Liver (tissue), 9 donors: Measurements from ENCODE around the gene STPG4. TPM values are rescaled to one million over a fixed set of nuclear protein-coding genes. Genes with fewer than 3 reads are reported as not detected.
A peak's percentile ranks its signal among the peaks of the same experiment; 100 is the strongest.

Source experiments
- DNase-seq: peaks from one replicate; pipeline ENCODE4 v3.0.0-alpha.2; 2017; ENCODE audit warnings: low spot score
- H3K27ac ChIP-seq, 2 donors: one replicate each; pipeline ENCODE4 v1.7.0; 2013; ENCODE audit warnings: inconsistent platforms in 2 of 2, low read length in 2 of 2, control low read depth in 1 of 2, low read depth in 1 of 2, mild to moderate bottlenecking in 1 of 2
- H3K27me3 ChIP-seq, 4 donors: one replicate each; pipeline versions ENCODE4 v1.6.1 to v1.7.0; 2013; ENCODE audit warnings: low read length in 3 of 4, inconsistent platforms in 1 of 4, mild to moderate bottlenecking in 1 of 4, moderate library complexity in 1 of 4; ENCODE audit not compliant: control insufficient read depth in 4 of 4, insufficient read depth in 4 of 4
- H3K36me3 ChIP-seq, 4 donors: one replicate each; pipeline versions ENCODE4 v1.6.1 to v1.7.0; 2013; ENCODE audit warnings: low read length in 3 of 4, mild to moderate bottlenecking in 3 of 4, low read depth in 1 of 4, moderate library complexity in 1 of 4; ENCODE audit not compliant: control insufficient read depth in 4 of 4, insufficient read depth in 3 of 4
- H3K4me1 ChIP-seq, 4 donors: one replicate each; pipeline versions ENCODE4 v1.6.1 to v1.7.0; 2013; ENCODE audit warnings: low read length in 3 of 4, mild to moderate bottlenecking in 3 of 4, moderate library complexity in 1 of 4; ENCODE audit not compliant: control insufficient read depth in 4 of 4, insufficient read depth in 4 of 4
- H3K4me3 ChIP-seq, 3 donors: one replicate each; pipeline versions ENCODE4 v1.6.1 to v1.7.0; 2013; ENCODE audit warnings: low read length in 3 of 3, control low read depth in 1 of 3, low read depth in 1 of 3, mild to moderate bottlenecking in 1 of 3
- H3K9ac ChIP-seq, 2 donors: one replicate each; pipeline ENCODE4 v1.7.0; 2013; ENCODE audit warnings: low read length in 2 of 2, mild to moderate bottlenecking in 2 of 2, moderate library complexity in 2 of 2, control low read depth in 1 of 2, low read depth in 1 of 2
- H3K9me3 ChIP-seq, 4 donors: one replicate each; pipeline versions ENCODE4 v1.6.1 to v1.7.0; 2013; ENCODE audit warnings: low read length in 3 of 4; ENCODE audit not compliant: control insufficient read depth in 4 of 4
- EGR1 ChIP-seq, 2 donors: IDR thresholded peaks; 2 replicates each; pipeline ENCODE4 v1.6.1; 2016 to 2018; ENCODE audit warnings: antibody characterized with exemption in 2 of 2, low read depth in 2 of 2
- FOXA1 ChIP-seq: IDR thresholded peaks from 2 replicates; pipeline ENCODE4 v1.6.1; 2016; ENCODE audit warnings: antibody characterized with exemption
- FOXA2 ChIP-seq: IDR thresholded peaks from 2 replicates; pipeline ENCODE4 v1.6.1; 2016; ENCODE audit warnings: antibody characterized with exemption
- GABPA ChIP-seq, 2 donors: IDR thresholded peaks in 1 of 2; conservative IDR thresholded peaks in 1 of 2; 2 replicates each; pipeline ENCODE4 v1.6.1; 2016; ENCODE audit warnings: antibody characterized with exemption in 2 of 2, mild to moderate bottlenecking in 1 of 2, moderate library complexity in 1 of 2
- HNF4A ChIP-seq, 2 donors: conservative IDR thresholded peaks; 2 replicates each; pipeline ENCODE4 v1.6.1; 2016; ENCODE audit warnings: antibody characterized with exemption in 2 of 2, mild to moderate bottlenecking in 2 of 2
- HNF4G ChIP-seq: IDR thresholded peaks from 2 replicates; pipeline ENCODE4 v1.6.1; 2016; ENCODE audit warnings: antibody characterized with exemption
- JUND ChIP-seq, 2 donors: IDR thresholded peaks; 2 replicates each; pipeline ENCODE4 v1.6.1; 2016; ENCODE audit warnings: antibody characterized with exemption in 2 of 2
- NR2F2 ChIP-seq: IDR thresholded peaks from 2 replicates; pipeline ENCODE4 v1.6.1; 2016; ENCODE audit warnings: antibody characterized with exemption
- RAD21 ChIP-seq, 2 donors: IDR thresholded peaks; 2 replicates each; pipeline ENCODE4 v1.6.1; 2016; ENCODE audit warnings: antibody characterized with exemption in 2 of 2, mild to moderate bottlenecking in 2 of 2
- RXRA ChIP-seq, 2 donors: IDR thresholded peaks; 2 replicates each; pipeline ENCODE4 v1.6.1; 2017 to 2018; ENCODE audit warnings: antibody characterized with exemption in 2 of 2, mild to moderate bottlenecking in 1 of 2
- SP1 ChIP-seq: IDR thresholded peaks from 2 replicates; pipeline ENCODE4 v1.6.1; 2018; ENCODE audit warnings: antibody characterized with exemption, mild to moderate bottlenecking
- TAF1 ChIP-seq: conservative IDR thresholded peaks from 2 replicates; pipeline ENCODE4 v1.6.1; 2016; ENCODE audit warnings: antibody characterized with exemption, mild to moderate bottlenecking
- YY1 ChIP-seq: IDR thresholded peaks from 2 replicates; pipeline ENCODE4 v1.6.1; 2016; ENCODE audit warnings: antibody characterized with exemption, mild to moderate bottlenecking
- WGBS: extraction: QIAGEN DNeasy Blood & Tissue Kit; methylation state at CpG from one replicate; pipeline ENCODE4 v1.1.7; 2013; 5-methylcytosine and 5-hydroxymethylcytosine counted together
- polyA plus RNA-seq, 2 donors: library from polyadenylated mRNA; stranded (reverse) in 1 of 2; unstranded in 1 of 2; fragments of 200-250 nt in 1 of 2; fragments of >200 nt in 1 of 2; fragmentation: Nextera tagmentation in 1 of 2; extraction: Ambion mirVana in 1 of 2; gene quantifications; one replicate each; pipeline versions ENCODE4 v1.2.1 to v1.2.3, GENCODE V29; 2013 to 2015
- total RNA-seq, 2 donors: library from RNA; depleted of rRNA; stranded (reverse); fragments of >200 nt; gene quantifications; one replicate each; pipeline ENCODE4 v1.2.3, GENCODE V29; 2014
- TF ChIP-seq, protein P1 (sequence below): IDR thresholded peaks from 2 replicates; pipeline ENCODE4 v1.6.1; 2016; ENCODE audit warnings: antibody characterized with exemption
- TF ChIP-seq, protein P2 (sequence below): IDR thresholded peaks from 2 replicates; pipeline ENCODE4 v1.6.1; 2016; ENCODE audit warnings: antibody characterized with exemption, mild to moderate bottlenecking
- TF ChIP-seq, protein P3 (sequence below): IDR thresholded peaks from 2 replicates; pipeline ENCODE4 v1.6.1; 2016; ENCODE audit warnings: antibody characterized with exemption
- TF ChIP-seq, protein P4 (sequence below): IDR thresholded peaks from 2 replicates; pipeline ENCODE4 v1.6.1; 2016; ENCODE audit warnings: antibody characterized with exemption
- TF ChIP-seq, protein P5 (sequence below): fragments of 150-350 bp; IDR thresholded peaks from 2 replicates; pipeline ENCODE4 v1.5.1; 2017; ENCODE audit warnings: improper control_type of control experiment, low read depth, low read length; ENCODE audit not compliant: missing input control
- donor health status: healthy.
- donor health status: healthy.
- donor health status: healthy.
- donor health status: healthy.
- donor health status: healthy.

The STPG4 gene
- total and polyA plus RNA-seq, 4 donors = 0.25 TPM; not detected in 3

DNA sequence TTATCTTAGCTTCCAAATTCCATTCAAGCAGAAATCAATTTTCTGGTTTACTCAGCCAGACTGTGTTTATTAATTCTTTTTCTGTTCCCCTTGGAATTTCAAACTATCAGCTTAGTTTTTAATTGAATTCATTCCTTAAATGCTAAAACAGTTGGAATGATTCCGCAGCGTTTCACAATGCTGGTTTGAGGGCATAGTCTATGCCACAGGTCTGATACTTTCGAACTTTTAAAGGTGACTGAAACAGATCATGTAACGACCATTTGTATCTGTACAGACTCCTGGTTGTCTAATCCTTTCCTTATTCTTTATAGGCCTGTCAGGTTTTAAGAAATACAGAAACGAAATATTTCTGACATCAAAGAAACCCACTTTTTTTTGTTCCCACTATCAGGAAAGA lies 45.4 kb downstream of the STPG4 start:
- Histone ChIP-seq H3K4me1 (peaks cover 4 to 18% (median 6%) of the 10 kb centered on the region in 4 donors), H3K4me3 (no peak overlapping the region), H3K27me3 (no peaks in the 10 kb centered on the region), H3K36me3 (no peaks in the 10 kb centered on the region), H3K27ac (peak overlapping the region; percentile 54 to 60), H3K9me3 (no peaks in the 10 kb centered on the region), H3K9ac (peak overlapping the region in 1 of 2 donors; percentile 56)
- TF ChIP-seq FOXA2 (no peak), GABPA (IDR thresholded peaks at IDR 0.05 in 1 of 2, conservative IDR thresholded peaks at IDR 0.05 in 1 of 2) (no peak), RXRA (IDR thresholded peaks at IDR 0.05) (peak; percentile 58 to 84), HNF4A (conservative IDR thresholded peaks at IDR 0.05) (peak; percentile 96 to 98), NR2F2 (peak; percentile 21), TAF1 (no peak), SP1 (peak; percentile 83), RAD21 (IDR thresholded peaks at IDR 0.05) (peak; percentile 54 to 59), HNF4G (peak; percentile 83), EGR1 (IDR thresholded peaks at IDR 0.05; ENCODE audit: low read depth in 2 of 2) (peak in 1 of 2 donors; percentile 21), FOXA1 (no peak), JUND (IDR thresholded peaks at IDR 0.05) (peak in 1 of 2 donors; percentile 57), YY1 (peak; percentile 59)
- TF ChIP-seq, protein P1, sequence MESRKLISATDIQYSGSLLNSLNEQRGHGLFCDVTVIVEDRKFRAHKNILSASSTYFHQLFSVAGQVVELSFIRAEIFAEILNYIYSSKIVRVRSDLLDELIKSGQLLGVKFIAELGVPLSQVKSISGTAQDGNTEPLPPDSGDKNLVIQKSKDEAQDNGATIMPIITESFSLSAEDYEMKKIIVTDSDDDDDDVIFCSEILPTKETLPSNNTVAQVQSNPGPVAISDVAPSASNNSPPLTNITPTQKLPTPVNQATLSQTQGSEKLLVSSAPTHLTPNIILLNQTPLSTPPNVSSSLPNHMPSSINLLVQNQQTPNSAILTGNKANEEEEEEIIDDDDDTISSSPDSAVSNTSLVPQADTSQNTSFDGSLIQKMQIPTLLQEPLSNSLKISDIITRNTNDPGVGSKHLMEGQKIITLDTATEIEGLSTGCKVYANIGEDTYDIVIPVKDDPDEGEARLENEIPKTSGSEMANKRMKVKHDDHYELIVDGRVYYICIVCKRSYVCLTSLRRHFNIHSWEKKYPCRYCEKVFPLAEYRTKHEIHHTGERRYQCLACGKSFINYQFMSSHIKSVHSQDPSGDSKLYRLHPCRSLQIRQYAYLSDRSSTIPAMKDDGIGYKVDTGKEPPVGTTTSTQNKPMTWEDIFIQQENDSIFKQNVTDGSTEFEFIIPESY = no peak
- TF ChIP-seq, protein P2, sequence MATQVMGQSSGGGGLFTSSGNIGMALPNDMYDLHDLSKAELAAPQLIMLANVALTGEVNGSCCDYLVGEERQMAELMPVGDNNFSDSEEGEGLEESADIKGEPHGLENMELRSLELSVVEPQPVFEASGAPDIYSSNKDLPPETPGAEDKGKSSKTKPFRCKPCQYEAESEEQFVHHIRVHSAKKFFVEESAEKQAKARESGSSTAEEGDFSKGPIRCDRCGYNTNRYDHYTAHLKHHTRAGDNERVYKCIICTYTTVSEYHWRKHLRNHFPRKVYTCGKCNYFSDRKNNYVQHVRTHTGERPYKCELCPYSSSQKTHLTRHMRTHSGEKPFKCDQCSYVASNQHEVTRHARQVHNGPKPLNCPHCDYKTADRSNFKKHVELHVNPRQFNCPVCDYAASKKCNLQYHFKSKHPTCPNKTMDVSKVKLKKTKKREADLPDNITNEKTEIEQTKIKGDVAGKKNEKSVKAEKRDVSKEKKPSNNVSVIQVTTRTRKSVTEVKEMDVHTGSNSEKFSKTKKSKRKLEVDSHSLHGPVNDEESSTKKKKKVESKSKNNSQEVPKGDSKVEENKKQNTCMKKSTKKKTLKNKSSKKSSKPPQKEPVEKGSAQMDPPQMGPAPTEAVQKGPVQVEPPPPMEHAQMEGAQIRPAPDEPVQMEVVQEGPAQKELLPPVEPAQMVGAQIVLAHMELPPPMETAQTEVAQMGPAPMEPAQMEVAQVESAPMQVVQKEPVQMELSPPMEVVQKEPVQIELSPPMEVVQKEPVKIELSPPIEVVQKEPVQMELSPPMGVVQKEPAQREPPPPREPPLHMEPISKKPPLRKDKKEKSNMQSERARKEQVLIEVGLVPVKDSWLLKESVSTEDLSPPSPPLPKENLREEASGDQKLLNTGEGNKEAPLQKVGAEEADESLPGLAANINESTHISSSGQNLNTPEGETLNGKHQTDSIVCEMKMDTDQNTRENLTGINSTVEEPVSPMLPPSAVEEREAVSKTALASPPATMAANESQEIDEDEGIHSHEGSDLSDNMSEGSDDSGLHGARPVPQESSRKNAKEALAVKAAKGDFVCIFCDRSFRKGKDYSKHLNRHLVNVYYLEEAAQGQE = peak; percentile 35
- TF ChIP-seq, protein P3, sequence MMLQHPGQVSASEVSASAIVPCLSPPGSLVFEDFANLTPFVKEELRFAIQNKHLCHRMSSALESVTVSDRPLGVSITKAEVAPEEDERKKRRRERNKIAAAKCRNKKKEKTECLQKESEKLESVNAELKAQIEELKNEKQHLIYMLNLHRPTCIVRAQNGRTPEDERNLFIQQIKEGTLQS = no peak
- TF ChIP-seq, protein P4, sequence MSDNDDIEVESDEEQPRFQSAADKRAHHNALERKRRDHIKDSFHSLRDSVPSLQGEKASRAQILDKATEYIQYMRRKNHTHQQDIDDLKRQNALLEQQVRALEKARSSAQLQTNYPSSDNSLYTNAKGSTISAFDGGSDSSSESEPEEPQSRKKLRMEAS = peak; percentile 49
- TF ChIP-seq, protein P5, sequence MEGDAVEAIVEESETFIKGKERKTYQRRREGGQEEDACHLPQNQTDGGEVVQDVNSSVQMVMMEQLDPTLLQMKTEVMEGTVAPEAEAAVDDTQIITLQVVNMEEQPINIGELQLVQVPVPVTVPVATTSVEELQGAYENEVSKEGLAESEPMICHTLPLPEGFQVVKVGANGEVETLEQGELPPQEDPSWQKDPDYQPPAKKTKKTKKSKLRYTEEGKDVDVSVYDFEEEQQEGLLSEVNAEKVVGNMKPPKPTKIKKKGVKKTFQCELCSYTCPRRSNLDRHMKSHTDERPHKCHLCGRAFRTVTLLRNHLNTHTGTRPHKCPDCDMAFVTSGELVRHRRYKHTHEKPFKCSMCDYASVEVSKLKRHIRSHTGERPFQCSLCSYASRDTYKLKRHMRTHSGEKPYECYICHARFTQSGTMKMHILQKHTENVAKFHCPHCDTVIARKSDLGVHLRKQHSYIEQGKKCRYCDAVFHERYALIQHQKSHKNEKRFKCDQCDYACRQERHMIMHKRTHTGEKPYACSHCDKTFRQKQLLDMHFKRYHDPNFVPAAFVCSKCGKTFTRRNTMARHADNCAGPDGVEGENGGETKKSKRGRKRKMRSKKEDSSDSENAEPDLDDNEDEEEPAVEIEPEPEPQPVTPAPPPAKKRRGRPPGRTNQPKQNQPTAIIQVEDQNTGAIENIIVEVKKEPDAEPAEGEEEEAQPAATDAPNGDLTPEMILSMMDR = no peak
- DNase-seq = no peak
- WGBS = 37% methylated on average over 5 of the region's 5 CpGs
